PFSK-1 (cell line): ENCODE measurements around the gene DNAJB13.

Experiments used
- FOXP2 ChIP-seq: optimal IDR thresholded peaks from 2 replicates; pipeline ENCODE3; 2011; ENCODE audit warnings: borderline replicate concordance, control low read depth, inconsistent platforms; ENCODE audit not compliant: insufficient read depth; ENCODE audit errors: extremely low read length, extremely low read depth
- POLR2AphosphoS5 ChIP-seq: IDR thresholded peaks from 2 replicates; pipeline ENCODE4 v1.6.1; 2012; ENCODE audit warnings: low read depth, mild to moderate bottlenecking, control low read depth, low read length, moderate library complexity
- SIN3A ChIP-seq: IDR thresholded peaks from 2 replicates; pipeline ENCODE4 v1.6.1; 2012; ENCODE audit warnings: mild to moderate bottlenecking, low read length, moderate library complexity, borderline replicate concordance; ENCODE audit not compliant: insufficient read depth
- TAF1 ChIP-seq: IDR thresholded peaks from 2 replicates; pipeline ENCODE4 v1.6.1; 2012; ENCODE audit warnings: low read length, control low read depth, borderline replicate concordance; ENCODE audit not compliant: insufficient read depth
- TF ChIP-seq, protein P1 (sequence below), 2 experiments: IDR thresholded peaks; 2 replicates each; pipeline versions ENCODE4 v1.6.1 to v1.8.0; 2011 to 2012; ENCODE audit warnings: low read depth in 2 of 2, low read length in 2 of 2, control low read depth in 1 of 2, inconsistent platforms in 1 of 2, mild to moderate bottlenecking in 1 of 2, moderate library complexity in 1 of 2; ENCODE audit not compliant: insufficient read depth in 1 of 2

Gene DNAJB13

DNA sequence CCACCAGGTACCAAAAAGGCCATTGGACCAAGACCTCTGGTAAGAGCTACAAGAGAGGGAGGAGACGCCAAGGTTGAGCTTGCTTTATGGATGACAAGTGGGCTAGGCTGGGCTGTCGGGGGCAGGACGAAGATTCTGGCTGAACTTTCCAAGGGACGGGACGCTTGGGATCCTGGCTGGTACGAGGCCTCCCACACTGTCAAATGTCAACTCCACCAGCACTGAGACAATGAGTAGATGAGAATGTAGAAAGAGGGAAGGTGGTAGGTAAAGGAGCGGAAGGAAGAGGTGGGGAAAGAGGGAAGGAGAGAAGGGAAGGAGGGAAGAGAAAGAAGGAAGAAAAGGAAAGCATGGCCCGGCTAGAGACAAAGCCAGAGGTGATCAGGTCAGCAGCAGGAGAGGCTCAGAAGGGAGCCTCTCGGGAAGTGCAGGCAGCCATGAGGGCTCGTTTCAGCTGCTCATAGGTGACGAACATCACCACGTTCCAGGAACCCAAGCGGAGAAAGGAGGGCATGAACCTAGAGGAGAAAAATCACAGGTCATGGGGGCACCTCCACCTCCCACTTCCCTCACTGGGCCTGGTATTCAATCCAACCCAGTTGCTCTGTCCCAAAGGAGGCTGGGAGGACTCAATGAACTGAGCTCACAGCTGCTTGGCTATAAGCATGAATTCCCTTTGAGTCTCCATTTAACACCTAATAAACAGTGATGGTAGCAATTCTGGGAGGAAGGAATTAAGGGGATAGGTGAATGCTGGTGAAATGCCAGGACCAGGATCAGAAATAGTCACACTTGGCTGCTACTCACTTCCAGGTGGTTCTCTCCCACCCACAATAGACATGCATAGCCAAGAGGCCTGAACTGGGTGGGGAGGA is 24.0 kb downstream of the DNAJB13 start:
- TF ChIP-seq, protein P1, sequence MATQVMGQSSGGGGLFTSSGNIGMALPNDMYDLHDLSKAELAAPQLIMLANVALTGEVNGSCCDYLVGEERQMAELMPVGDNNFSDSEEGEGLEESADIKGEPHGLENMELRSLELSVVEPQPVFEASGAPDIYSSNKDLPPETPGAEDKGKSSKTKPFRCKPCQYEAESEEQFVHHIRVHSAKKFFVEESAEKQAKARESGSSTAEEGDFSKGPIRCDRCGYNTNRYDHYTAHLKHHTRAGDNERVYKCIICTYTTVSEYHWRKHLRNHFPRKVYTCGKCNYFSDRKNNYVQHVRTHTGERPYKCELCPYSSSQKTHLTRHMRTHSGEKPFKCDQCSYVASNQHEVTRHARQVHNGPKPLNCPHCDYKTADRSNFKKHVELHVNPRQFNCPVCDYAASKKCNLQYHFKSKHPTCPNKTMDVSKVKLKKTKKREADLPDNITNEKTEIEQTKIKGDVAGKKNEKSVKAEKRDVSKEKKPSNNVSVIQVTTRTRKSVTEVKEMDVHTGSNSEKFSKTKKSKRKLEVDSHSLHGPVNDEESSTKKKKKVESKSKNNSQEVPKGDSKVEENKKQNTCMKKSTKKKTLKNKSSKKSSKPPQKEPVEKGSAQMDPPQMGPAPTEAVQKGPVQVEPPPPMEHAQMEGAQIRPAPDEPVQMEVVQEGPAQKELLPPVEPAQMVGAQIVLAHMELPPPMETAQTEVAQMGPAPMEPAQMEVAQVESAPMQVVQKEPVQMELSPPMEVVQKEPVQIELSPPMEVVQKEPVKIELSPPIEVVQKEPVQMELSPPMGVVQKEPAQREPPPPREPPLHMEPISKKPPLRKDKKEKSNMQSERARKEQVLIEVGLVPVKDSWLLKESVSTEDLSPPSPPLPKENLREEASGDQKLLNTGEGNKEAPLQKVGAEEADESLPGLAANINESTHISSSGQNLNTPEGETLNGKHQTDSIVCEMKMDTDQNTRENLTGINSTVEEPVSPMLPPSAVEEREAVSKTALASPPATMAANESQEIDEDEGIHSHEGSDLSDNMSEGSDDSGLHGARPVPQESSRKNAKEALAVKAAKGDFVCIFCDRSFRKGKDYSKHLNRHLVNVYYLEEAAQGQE (IDR thresholded peaks at IDR 0.05; ENCODE audit: insufficient read depth in 1 of 2, low read depth in 2 of 2, low read length in 2 of 2): no peak
- TF ChIP-seq SIN3A: no peak
- no peak for TF ChIP-seq FOXP2
- no peak for TF ChIP-seq TAF1
- no peak for TF ChIP-seq POLR2AphosphoS5

DNA sequence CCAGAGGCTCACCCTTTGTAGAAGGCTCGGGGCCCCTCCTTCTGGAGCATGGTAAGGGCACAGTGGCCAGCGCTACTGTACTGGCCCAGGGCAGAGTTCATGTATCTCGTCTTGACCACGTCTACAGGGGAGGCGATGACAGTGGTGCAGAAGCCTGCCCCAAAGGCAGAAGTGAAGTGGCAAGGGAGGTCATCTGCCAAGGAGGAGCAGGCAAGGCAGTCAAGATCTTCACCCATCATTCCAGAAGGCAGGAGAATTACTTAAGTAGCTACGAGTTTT is 24.6 kb downstream of the DNAJB13 start:
- TF ChIP-seq POLR2AphosphoS5: no peak
- no peak for TF ChIP-seq FOXP2
- no peak for TF ChIP-seq TAF1
- TF ChIP-seq, protein P1 (IDR thresholded peaks at IDR 0.05; ENCODE audit: insufficient read depth in 1 of 2, low read depth in 2 of 2, low read length in 2 of 2): no peak
- no peak for TF ChIP-seq SIN3A

DNA sequence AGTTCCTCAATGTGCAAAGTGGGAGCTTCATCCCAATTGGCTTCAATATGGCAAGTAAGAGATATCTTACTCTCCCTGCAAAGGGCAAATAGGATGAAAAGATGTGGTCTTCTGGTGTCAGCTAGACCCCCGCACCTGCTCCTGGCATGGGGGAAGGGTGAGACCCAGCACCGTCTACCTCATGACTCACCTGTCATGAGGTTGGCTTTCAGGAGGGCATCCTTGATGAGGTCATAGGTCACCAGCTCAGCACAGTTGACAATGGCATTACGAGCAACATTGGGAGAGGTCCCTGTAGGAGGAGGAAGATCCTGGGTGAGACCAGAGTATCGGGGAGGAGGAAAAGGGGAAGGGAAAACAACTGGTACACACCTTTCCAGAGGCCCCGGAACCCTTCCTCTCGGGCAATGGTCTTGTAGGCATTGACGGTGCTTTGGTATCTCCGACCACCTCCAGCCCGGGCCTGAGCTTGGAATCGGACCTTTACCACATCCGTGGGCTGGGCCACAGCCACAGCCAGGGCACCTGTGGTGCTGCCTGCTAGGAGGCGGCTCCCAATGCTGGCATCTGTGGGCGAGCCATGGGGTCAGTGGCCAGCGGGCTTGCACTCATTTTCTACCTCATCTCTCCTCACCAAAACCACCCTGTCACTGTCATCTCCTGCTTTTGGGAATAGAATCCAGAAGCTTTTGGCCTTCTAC is 25.8 kb downstream of the DNAJB13 start:
- TF ChIP-seq POLR2AphosphoS5: no peak
- no peak for TF ChIP-seq TAF1
- no peak for TF ChIP-seq FOXP2
- TF ChIP-seq, protein P1 (IDR thresholded peaks at IDR 0.05; ENCODE audit: insufficient read depth in 1 of 2, low read depth in 2 of 2, low read length in 2 of 2): no peak
- no peak for TF ChIP-seq SIN3A

DNA sequence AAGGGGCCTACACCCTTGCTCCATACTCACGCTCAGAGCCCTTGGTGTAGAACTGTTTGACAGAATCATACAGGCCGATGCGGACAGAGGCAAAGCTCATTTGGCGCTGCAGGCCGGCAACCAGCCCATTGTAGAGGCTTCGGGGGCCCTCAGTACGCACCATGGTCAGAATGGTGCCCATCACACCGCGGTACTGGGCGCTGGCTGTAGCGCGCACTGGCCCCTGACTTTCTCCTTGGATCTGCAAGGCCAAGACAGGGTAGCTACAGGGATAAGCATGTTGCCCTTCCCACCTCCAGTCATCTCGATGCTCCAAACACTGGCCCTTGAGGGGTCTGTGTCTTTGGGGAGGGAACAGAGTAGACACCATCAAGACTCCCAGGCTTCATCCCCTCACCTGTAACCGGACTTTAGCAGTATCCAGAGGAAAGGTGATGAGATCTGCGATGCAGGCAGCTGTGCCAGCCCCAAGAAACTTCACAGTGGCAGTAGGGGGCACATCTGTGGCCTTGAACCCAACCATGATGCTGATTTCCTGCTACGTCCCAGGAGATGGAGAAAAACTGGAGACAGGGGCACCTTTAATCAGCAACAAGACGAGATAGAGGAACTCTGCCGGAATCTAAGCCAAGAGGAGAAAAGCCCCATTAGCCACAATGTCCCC is 27.2 kb downstream of the DNAJB13 start:
- TF ChIP-seq, protein P1 (IDR thresholded peaks at IDR 0.05; ENCODE audit: insufficient read depth in 1 of 2, low read depth in 2 of 2, low read length in 2 of 2): no peak
- TF ChIP-seq SIN3A (no peak), POLR2AphosphoS5 (no peak), FOXP2 (no peak), TAF1 (no peak)

DNA sequence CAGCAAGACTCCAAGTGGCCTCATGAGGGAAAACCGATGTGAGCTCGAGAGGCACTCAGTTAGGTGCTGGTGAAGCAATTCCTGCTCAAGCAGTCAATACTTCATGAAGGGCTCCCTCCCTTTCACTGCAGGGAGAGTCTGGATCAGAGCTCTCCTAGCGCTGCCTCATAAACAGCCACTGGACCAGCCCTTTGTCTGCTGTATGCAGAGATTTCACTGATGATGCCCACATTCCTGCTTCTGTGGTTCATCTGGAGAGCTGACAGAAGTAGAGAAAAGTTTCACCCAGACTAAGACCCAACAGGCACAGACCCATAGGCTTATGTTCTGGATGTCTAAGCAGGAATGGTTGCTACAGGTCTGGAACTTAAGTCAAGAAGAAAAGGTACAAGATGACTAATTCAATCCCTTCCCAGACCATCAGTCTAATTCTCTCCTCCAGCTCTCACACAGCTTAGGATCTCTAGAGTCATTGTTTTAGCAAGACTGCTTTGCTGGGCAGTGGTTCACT is 27.8 kb downstream of the DNAJB13 start:
- TF ChIP-seq, protein P1 (IDR thresholded peaks at IDR 0.05; ENCODE audit: insufficient read depth in 1 of 2, low read depth in 2 of 2, low read length in 2 of 2): no peak
- TF ChIP-seq SIN3A (no peak), TAF1 (no peak), POLR2AphosphoS5 (no peak), FOXP2 (no peak)
